Astrocyte of the cerebellum (primary cell): ENCODE data around the gene SULT2A1.

Experiments used
- DNase-seq: peaks from one replicate; pipeline ENCODE4 v3.0.0-alpha.2; 2011; ENCODE audit warnings: low read depth
- H3K4me3 ChIP-seq: 2 replicates; pipeline ENCODE4 v1.5.1; 2011; ENCODE audit warnings: mild to moderate bottlenecking, low read depth, low read length, moderate library complexity
- CTCF ChIP-seq: IDR thresholded peaks from 2 replicates; pipeline ENCODE4 v1.5.1; 2012; ENCODE audit warnings: low read length, low read depth, moderate library complexity, mild to moderate bottlenecking; ENCODE audit errors: missing control alignments
- in situ Hi-C: cut with HindIII; loops from 2 replicates; pipeline ENCODE4 v1.10.0; 2017; ENCODE audit warnings: low sequenced_read_pairs

SULT2A1 gene

GRCh38 chr19:47848425-47848822, 37.7 kb downstream of the SULT2A1 start:
- no peak for DNase-seq
- H3K4me3 ChIP-seq = no peak overlapping the region
- in situ Hi-C loops = no loop called here
- TF ChIP-seq CTCF = no peak

GRCh38 chr19:47842941-47843340, 43.2 kb downstream of the SULT2A1 start:
- in situ Hi-C loops = no loop called here
- no peak overlapping the region for H3K4me3 ChIP-seq
- no peak for TF ChIP-seq CTCF
- no peak for DNase-seq

- no peak for TF ChIP-seq CTCF
- in situ Hi-C loops = no loop called here
- DNase-seq = no peak
- no peak overlapping the region for H3K4me3 ChIP-seq
Observed at GRCh38 chr19:47839913-47840312, 46.2 kb downstream of the SULT2A1 start.

GRCh38 chr19:47839411-47839810, 46.7 kb downstream of the SULT2A1 start:
- in situ Hi-C loops = no loop called here
- DNase-seq = no peak
- H3K4me3 ChIP-seq = no peak overlapping the region
- no peak for TF ChIP-seq CTCF

GRCh38 chr19:47836038-47836437, 50.1 kb downstream of the SULT2A1 start:
- in situ Hi-C loops = no loop called here
- DNase-seq = no peak
- no peak for TF ChIP-seq CTCF
- H3K4me3 ChIP-seq = no peak overlapping the region

- no peak for DNase-seq
- TF ChIP-seq CTCF = no peak
- H3K4me3 ChIP-seq = no peak overlapping the region
- in situ Hi-C loops = no loop called here
Observed at GRCh38 chr19:47832723-47833122, 53.4 kb downstream of the SULT2A1 start.

- no peak for DNase-seq
- H3K4me3 ChIP-seq = no peak overlapping the region
- TF ChIP-seq CTCF = no peak
- in situ Hi-C loops = no loop called here
Observed at GRCh38 chr19:47826800-47827199, 59.3 kb downstream of the SULT2A1 start.
